A549 (cell line): ENCODE data around the gene ITPRID2.

Experiments
- CEBPB ChIP-seq, 2 experiments: fragments of >200 bp in 1 of 2; sonication (Bioruptor Twin) in 1 of 2; formaldehyde crosslinking in 1 of 2; IDR thresholded peaks; 2 replicates each; pipeline ENCODE4 v1.6.1; 2012 to 2016
- CTCF ChIP-seq: fragments of >200 bp; sonication (Bioruptor Twin); formaldehyde crosslinking; IDR thresholded peaks from 3 replicates; pipeline ENCODE4 v1.5.1; 2016
- EP300 ChIP-seq, 2 experiments: fragments of >200 bp; sonication (Bioruptor Twin); formaldehyde crosslinking; IDR thresholded peaks; 2 replicates in 1 of 2; 3 replicates in 1 of 2; pipeline ENCODE4 v1.6.1; 2016 to 2017
- HOXA7 ChIP-seq: fragments of 250-450 bp; sonication (Bioruptor Pico); IDR thresholded peaks from 2 replicates; pipeline ENCODE4 v1.5.0; 2020; ENCODE audit warnings: mild to moderate bottlenecking, moderate library complexity
- NR3C1 ChIP-seq: fragments of >200 bp; sonication (Bioruptor Twin); formaldehyde crosslinking; IDR thresholded peaks from 3 replicates; pipeline ENCODE4 v1.6.1; 2017
- POLR2A ChIP-seq: IDR thresholded peaks from 2 replicates; pipeline ENCODE4 v1.6.1; 2012; ENCODE audit warnings: mild to moderate bottlenecking, low read length
- RCOR1 ChIP-seq: fragments of 150-350 bp; IDR thresholded peaks from 2 replicates; pipeline ENCODE4 v1.6.1; 2014; ENCODE audit warnings: antibody characterized with exemption, low read length, low read depth
- RFX5 ChIP-seq: fragments of 450-650 bp; IDR thresholded peaks from 2 replicates; pipeline ENCODE4 v1.7.1; 2014; ENCODE audit warnings: antibody characterized with exemption, mild to moderate bottlenecking, moderate library complexity
- SMC3 ChIP-seq: fragments of >200 bp; sonication (Bioruptor Twin); formaldehyde crosslinking; IDR thresholded peaks from 3 replicates; pipeline ENCODE4 v1.6.1; 2018; ENCODE audit warnings: inconsistent platforms
- TF ChIP-seq, protein P1 (sequence below): fragments of 450-650 bp; IDR thresholded peaks from 2 replicates; pipeline ENCODE4 v1.6.1; 2014; ENCODE audit warnings: antibody characterized with exemption
- TF ChIP-seq, protein P2 (sequence below): fragments of 150-350 bp; IDR thresholded peaks from 2 replicates; pipeline ENCODE4 v1.6.1; 2014; ENCODE audit warnings: low read depth, mild to moderate bottlenecking, low read length
- TF ChIP-seq, protein P3 (sequence below): IDR thresholded peaks from 2 replicates; pipeline ENCODE4 v1.6.1; 2012

- TF ChIP-seq POLR2A (no peak), RCOR1 (no peak), CTCF (peak; percentile 71), SMC3 (peak; percentile 85), CEBPB (IDR thresholded peaks at IDR 0.05) (no peak), EP300 (IDR thresholded peaks at IDR 0.05) (no peak), NR3C1 (no peak), RFX5 (no peak), HOXA7 (CRISPR knock-in tag) (no peak)
- TF ChIP-seq, protein P1, sequence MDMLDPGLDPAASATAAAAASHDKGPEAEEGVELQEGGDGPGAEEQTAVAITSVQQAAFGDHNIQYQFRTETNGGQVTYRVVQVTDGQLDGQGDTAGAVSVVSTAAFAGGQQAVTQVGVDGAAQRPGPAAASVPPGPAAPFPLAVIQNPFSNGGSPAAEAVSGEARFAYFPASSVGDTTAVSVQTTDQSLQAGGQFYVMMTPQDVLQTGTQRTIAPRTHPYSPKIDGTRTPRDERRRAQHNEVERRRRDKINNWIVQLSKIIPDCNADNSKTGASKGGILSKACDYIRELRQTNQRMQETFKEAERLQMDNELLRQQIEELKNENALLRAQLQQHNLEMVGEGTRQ, result no peak
- TF ChIP-seq, protein P2, sequence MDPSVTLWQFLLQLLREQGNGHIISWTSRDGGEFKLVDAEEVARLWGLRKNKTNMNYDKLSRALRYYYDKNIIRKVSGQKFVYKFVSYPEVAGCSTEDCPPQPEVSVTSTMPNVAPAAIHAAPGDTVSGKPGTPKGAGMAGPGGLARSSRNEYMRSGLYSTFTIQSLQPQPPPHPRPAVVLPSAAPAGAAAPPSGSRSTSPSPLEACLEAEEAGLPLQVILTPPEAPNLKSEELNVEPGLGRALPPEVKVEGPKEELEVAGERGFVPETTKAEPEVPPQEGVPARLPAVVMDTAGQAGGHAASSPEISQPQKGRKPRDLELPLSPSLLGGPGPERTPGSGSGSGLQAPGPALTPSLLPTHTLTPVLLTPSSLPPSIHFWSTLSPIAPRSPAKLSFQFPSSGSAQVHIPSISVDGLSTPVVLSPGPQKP, result no peak
- TF ChIP-seq, protein P3, sequence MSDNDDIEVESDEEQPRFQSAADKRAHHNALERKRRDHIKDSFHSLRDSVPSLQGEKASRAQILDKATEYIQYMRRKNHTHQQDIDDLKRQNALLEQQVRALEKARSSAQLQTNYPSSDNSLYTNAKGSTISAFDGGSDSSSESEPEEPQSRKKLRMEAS, result no peak
Measured at GRCh38 chr2:181904022-181904632, 12.6 kb downstream of the ITPRID2 start.
